ENCODE measurements around the gene EZH2.

DNA sequence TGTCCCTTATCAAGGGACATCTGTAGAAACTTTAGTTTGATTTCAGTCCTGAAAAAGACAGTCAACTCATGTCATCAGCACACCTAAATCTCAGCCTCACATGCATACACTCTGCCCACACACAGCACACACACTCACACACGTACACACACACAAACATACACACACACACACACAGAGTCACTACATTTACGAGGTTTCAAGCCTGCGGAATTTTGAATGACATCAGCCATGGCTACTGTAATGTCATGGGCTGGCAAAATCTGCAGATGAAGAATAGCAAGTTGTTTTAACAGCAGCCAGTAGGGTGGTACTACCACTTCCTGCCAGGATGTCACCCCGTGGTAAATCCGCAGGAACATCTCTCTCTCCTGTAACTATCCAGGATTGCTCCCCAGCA, 37.1 kb upstream of the EZH2 start:
- TF ChIP-seq EP300 (IDR thresholded peaks at IDR 0.05), result no peak
- no peak for TF ChIP-seq CTCF (IDR thresholded peaks at IDR 0.05)
- no peak for TF ChIP-seq POLR2AphosphoS5 (IDR thresholded peaks at IDR 0.05)
- TF ChIP-seq POLR2A (IDR thresholded peaks at IDR 0.05), result no peak

Data from sigmoid colon (tissue), 4 donors.